NCI-H446 (cell line): ENCODE measurements around the gene THSD1.
"Not testable (repeated sequence)": the region's sequence is repeated elsewhere in the genome, so short reads cannot be mapped to it uniquely, and the experiment has no call there.

Source experiments
- DNase-seq, 2 experiments: peaks; one replicate each; lab custom pipeline; 2025; lab: John Stamatoyannopoulos, UW

THSD1 gene

DNA sequence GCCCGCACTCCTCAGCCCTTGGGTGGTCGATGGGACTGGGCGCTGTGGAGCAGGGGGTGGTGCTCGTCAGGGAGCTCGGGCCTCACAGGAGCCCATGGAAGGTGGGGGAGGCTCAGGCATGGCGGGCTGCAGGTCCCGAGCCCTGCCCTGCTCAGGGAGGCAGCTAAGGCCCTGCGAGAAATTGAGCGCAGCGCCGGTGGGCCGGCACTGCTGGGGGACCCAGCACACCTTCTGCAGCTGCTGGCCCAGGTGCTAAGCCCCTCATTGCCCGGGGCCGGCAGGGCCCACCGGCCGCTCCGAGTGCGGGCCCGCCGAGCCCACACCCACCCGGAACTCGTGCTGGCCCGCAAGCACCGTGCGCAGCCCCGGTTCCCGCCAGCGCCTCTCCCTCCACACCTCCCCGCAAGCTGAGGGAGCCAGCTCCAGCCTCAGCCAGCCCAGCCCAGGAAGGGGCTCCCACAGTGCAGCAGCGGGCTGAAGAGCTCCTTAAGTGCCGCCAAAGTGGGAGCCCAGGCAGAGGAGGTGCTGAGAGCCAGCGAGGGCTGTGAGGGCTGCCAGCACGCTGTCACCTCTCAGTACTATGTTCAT, 2.2 kb upstream of the THSD1 start:
- DNase-seq, result not testable (repeated sequence)

- DNase-seq, result not testable (repeated sequence)
Measured at GRCh38 chr13:52407436-52407835, 1.5 kb upstream of the THSD1 start.

- no peak for DNase-seq
Measured at GRCh38 chr13:52406629-52407028, 657 bp upstream of the THSD1 start.

GRCh38 chr13:52405369-52405766, 604 bp downstream of the THSD1 start:
- no peak for DNase-seq

DNA sequence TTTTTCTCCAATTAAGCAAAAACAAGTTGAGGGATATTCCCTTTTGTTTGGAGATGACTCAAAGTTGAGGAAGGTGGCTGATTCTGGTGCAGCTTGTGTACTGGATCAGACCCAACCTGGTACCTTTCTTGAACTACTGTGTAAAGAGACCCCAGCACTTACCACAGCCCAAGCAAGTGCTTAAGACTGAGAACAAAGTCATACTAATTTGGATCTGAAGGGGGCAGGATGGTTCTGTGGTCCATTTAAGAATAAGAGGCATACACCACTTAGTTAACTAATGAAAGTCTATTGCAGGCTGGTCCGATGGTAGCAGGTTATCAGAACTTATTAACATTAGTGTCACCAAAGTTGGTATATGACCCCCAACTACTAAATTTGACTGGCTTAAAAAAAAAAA, 6.3 kb downstream of the THSD1 start:
- no peak for DNase-seq

GRCh38 chr13:52399046-52399445, 6.9 kb downstream of the THSD1 start:
- DNase-seq, result no peak

DNA sequence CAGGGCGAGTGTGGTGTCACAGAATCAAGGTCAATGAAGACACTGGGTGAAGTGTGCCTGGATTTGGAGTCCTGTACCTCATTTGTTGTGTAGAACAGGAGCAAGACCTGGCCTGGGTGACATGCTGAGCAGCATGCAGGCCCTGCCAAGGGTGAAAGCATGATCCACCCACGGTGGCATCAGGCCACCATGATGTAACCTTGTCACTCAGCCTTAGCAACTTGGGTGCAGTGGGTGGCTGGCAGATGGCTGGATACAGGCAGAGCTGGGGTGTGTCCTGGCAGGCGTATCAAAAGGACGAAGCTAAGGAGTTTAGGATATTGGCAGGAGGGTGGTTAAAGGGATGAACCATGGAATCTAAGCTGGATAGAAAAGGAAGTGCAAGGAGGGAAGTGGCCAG, 10.3 kb downstream of the THSD1 start:
- peak in 1 of 2 experiments; percentile 30 for DNase-seq

DNA sequence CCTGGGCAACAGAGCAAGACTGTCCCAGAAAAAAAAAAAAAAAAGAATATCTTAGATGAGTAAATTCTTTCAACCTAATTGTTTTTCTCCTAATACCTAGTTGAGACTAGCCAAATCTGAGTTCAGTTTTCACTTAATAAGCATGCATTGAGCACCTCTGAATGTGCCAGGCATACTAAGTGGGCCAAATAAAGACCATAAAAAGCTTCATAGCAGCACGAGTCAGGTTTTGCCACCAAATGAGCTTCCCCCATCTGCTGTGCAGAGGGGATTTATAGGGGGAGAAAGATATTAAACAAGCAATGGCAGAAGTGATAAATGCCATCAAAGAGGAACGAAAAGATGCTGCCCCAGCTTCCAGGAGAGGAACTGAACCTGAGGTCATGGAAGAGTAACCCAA, 11.4 kb downstream of the THSD1 start:
- DNase-seq, result no peak

DNA sequence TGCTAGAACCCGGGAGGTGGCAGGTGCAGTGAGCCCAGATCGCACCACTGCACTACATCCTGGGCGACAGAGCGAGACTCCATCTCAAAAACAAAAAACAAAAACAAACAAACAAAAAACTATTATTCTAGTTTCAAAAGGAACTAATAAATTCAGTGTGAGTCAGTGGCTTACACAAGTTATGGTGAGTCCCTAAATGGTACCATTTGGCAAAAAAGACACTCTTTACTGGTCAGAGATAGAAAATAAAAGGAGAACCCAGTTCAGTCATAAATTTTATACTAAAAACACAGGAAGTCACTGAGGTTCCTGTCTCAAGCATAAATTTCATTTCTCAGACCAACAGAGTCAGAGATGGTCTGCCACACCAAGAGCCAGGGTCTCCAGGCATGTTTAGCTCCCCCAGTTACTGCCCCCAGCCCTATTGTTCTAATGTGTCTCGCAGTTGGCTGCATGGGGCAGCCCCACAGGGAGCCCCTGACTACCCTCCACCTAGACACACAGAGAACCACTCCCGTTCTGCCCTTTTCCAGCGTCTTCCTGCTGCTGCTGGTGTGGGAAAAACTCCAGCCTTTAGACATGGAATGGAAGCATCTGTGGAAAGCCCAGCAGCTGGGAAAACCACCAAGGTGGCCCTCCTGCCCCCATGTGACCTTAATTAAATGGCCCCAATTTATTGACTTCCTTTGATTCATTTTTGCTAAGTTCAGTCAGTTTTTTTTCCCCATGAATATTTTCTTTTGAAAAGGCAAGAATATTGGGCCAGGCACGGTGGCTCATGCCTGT, 12.2 kb downstream of the THSD1 start:
- DNase-seq, result no peak

DNA sequence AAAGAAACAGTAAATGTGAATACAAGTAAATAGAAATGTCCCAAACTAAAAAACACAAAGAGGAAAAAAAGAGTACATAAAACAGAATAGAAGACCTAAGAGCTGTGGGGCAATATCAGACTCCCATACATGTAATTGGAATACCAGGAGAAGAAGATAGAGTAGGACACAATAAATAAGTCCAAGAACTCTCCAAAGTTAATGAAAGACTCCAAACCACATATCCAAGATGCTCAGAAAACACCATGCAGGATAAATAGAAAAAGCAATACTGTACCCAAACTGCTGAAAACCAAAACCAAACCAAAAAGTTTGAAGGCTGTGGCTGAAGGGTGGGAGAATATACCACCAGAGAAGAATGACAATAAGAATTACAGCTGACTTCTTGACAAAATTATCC, 18.3 kb downstream of the THSD1 start:
- DNase-seq, result no peak

DNA sequence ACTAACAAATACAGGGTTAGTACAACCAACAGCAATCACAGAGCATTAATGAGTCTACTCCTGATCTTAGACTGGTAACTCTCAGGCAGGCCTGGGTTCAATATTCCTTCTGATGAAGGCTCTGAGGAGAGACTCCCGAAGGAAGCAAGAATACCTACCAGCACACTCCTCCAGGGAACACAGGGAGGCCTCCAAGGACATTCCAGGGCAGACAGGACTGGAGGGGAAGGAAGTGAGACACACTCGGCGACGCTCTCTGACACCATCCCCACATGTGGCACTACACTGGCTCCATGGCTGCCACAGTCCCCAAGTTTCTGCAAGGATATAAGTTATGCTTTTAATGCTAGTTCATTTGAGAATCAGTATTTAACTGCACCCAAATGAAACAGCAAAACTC, 20.1 kb downstream of the THSD1 start:
- DNase-seq, result no peak

GRCh38 chr13:52383366-52383765, 22.6 kb downstream of the THSD1 start:
- no peak for DNase-seq

- no peak for DNase-seq
Measured at GRCh38 chr13:52378312-52378711, 27.7 kb downstream of the THSD1 start.

- no peak for DNase-seq
Measured at GRCh38 chr13:52377898-52378297, 28.1 kb downstream of the THSD1 start.

DNA sequence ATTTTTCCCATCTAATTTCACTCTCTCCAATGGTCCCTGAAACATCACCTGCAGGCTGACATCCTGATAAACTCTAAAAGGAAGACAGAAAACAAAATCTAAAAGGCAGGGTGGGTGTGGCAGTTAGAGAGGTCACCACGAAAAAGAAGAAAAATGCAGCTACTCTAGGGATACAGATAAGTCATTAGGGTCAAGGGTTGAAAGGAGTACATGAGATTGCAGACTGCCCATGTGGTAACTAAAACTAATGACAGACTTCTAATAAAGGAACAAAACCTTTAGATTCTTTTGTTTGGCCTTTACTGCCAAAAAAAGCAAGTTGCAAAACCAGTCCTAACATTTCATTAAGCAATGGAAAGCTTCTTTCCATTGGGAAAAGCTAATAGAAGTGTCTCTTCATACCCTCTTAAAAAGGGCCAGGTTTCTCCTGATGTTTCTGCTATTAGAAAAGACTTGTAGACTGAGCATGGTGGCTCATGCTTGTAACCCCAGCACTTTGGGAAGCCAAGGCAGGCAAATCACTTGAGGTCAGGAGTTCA, 31.0 kb downstream of the THSD1 start:
- no peak for DNase-seq

DNA sequence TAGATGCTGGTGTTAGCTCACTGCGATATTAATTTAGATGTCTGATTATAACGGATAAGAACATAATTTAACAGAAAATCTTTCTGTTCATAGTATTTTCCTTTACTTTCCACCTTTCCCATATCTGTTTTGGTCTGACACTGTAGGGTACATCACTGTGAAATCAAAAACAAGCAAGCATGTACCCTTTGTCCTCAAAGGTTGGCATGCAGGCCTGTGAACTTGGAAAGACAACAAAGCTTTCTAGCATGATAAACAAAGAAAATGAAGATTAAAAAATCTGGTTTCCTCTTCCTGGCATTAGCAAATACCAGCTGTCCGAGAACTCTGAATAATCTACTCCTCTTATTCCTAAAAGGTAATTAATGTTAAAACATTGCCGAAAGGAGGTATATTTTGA, 31.6 kb downstream of the THSD1 start:
- no peak for DNase-seq

DNA sequence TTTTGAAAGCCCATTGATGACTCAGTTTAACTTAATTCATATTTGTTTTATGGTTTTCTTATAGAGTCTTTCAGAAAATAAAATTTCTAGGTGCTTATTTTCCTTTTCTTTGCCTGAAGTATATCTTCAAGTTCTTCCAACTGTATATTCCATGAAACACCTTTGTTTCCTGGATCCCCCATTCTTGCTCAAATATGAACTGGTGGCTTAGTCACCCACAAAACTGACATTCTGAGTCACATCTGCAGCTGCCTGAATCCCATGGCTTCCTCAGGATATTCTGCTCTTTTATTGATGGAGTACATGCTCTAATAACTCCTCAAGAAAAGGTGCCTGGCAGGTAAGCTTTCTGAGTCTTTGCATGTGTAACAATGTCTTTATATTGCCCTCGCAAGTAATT, 32.7 kb downstream of the THSD1 start:
- DNase-seq, result not testable (repeated sequence)

- no peak for DNase-seq
Measured at GRCh38 chr13:52371736-52372247, 34.2 kb downstream of the THSD1 start.

DNA sequence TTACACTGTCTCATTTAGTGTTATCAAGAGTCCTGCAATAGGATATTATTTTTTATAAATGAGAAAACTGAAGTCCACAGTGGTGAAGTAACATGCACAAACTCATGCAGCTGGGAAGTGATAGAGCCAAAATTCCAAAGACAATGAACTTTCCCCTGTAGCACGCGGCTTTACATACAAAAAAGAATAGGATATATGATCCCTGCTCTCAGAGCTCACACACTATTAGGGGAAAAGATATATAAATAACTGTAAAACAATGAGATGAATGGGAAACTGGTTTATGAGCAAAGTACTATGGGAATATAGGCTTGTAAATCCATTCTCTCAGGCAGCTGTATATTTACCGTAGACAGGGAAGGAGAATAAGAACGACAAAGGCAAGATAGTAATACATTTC, 39.7 kb downstream of the THSD1 start:
- no peak for DNase-seq

GRCh38 chr13:52362169-52362887, 43.6 kb downstream of the THSD1 start:
- not testable (repeated sequence) for DNase-seq

GRCh38 chr13:52361225-52361624, 44.7 kb downstream of the THSD1 start:
- DNase-seq, result no peak

GRCh38 chr13:52359534-52359933, 46.4 kb downstream of the THSD1 start:
- DNase-seq, result peak in 1 of 2 experiments; percentile 19

GRCh38 chr13:52356327-52356726, 49.6 kb downstream of the THSD1 start:
- DNase-seq, result no peak
